NCI-H774 (cell line): Measurements from ENCODE around the gene NCOR2.

Experiments
- DNase-seq: peaks from one replicate; lab custom pipeline; 2025; lab: John Stamatoyannopoulos, UW

The NCOR2 gene

GRCh38 chr12:124559182-124560017, 8.0 kb downstream of the NCOR2 start:
- DNase-seq, result no peak

GRCh38 chr12:124558313-124558712, 9.1 kb downstream of the NCOR2 start:
- no peak for DNase-seq

GRCh38 chr12:124557518-124558223, 9.7 kb downstream of the NCOR2 start:
- DNase-seq, result no peak

- no peak for DNase-seq
These were observed 10.4 kb downstream of the NCOR2 start for GRCh38 chr12:124556896-124557501.

GRCh38 chr12:124556074-124556466, 11.3 kb downstream of the NCOR2 start:
- DNase-seq, result no peak

GRCh38 chr12:124555168-124556073, 12.0 kb downstream of the NCOR2 start:
- no peak for DNase-seq

GRCh38 chr12:124554429-124555029, 12.9 kb downstream of the NCOR2 start:
- no peak for DNase-seq

GRCh38 chr12:124553862-124554428, 13.5 kb downstream of the NCOR2 start:
- no peak for DNase-seq

GRCh38 chr12:124551268-124552144, 15.9 kb downstream of the NCOR2 start:
- DNase-seq, result no peak

GRCh38 chr12:124550123-124551089, 17.0 kb downstream of the NCOR2 start:
- no peak for DNase-seq

- no peak for DNase-seq
These were observed 17.8 kb downstream of the NCOR2 start for GRCh38 chr12:124549629-124550028.

- no peak for DNase-seq
These were observed 18.5 kb downstream of the NCOR2 start for GRCh38 chr12:124548854-124549378.

GRCh38 chr12:124547626-124548025, 19.8 kb downstream of the NCOR2 start:
- no peak for DNase-seq

GRCh38 chr12:124545508-124546418, 21.6 kb downstream of the NCOR2 start:
- DNase-seq, result no peak

GRCh38 chr12:124544983-124545382, 22.4 kb downstream of the NCOR2 start:
- no peak for DNase-seq

GRCh38 chr12:124544311-124544970, 23.0 kb downstream of the NCOR2 start:
- DNase-seq, result no peak
